ENCODE results near the gene SMIM17. TPM values are rescaled to one million over a fixed set of nuclear protein-coding genes. Genes with fewer than 3 reads are reported as not detected.
A peak's percentile ranks its signal among the peaks of the same experiment; 100 is the strongest.

Gene SMIM17
- total and polyA plus RNA-seq, 2 of the 13 experiments (the other 11 are each of a cell fraction or from before 2014, with no cell fraction given) = 0.21 to 0.53 TPM

GRCh38 chr19:56637976-56638555, 4.9 kb upstream of the SMIM17 start (continued):
- TF ChIP-seq ZNF318 (CRISPR knock-in tag; IDR thresholded peaks at IDR 0.05) (peak; percentile 99), ZNF660 (CRISPR knock-in tag; IDR thresholded peaks at IDR 0.05; ENCODE audit: borderline replicate concordance, low read depth) (peak; percentile 98), ZNF569 (CRISPR knock-in tag; IDR thresholded peaks at IDR 0.05; ENCODE audit: borderline replicate concordance) (peak; percentile 96; the same call in 1 of the 2 replicates), ATF7 (IDR thresholded peaks at IDR 0.05) (no peak), ATF7 (CRISPR knock-in tag; IDR thresholded peaks at IDR 0.05) (peak; percentile 57; the same call in 1 of the 2 replicates), ASH2L (IDR thresholded peaks at IDR 0.05; ENCODE audit: insufficient read length, low read depth, low read length) (no peak), ZNF235 (CRISPR knock-in tag; IDR thresholded peaks at IDR 0.05; ENCODE audit: borderline replicate concordance) (peak; percentile 100), SRY (CRISPR knock-in tag; IDR thresholded peaks at IDR 0.05) (peak; percentile 100), SOX5 (CRISPR knock-in tag; IDR thresholded peaks at IDR 0.05; ENCODE audit: borderline replicate concordance) (peak; percentile 85), ZNF362 (CRISPR knock-in tag; IDR thresholded peaks at IDR 0.05; ENCODE audit: borderline replicate concordance) (peak; percentile 71; the same call in 1 of the 2 replicates), DRAP1 (CRISPR knock-in tag; IDR thresholded peaks at IDR 0.05) (peak; percentile 88), TARDBP (CRISPR knock-in tag; IDR thresholded peaks at IDR 0.05) (peak; percentile 64; the same call in 1 of the 2 replicates), NRL (CRISPR knock-in tag; IDR thresholded peaks at IDR 0.05; ENCODE audit: borderline replicate concordance) (peak; percentile 100), ZNF350 (CRISPR knock-in tag; IDR thresholded peaks at IDR 0.05; ENCODE audit: borderline replicate concordance, low read depth) (peak; percentile 79), ZNF10 (CRISPR knock-in tag; IDR thresholded peaks at IDR 0.05; ENCODE audit: borderline replicate concordance, low read depth) (peak; percentile 72; the same call in 1 of the 2 replicates), ZNF546 (CRISPR knock-in tag; conservative IDR thresholded peaks at IDR 0.05) (peak; percentile 100), ZNF367 (CRISPR knock-in tag; IDR thresholded peaks at IDR 0.05; ENCODE audit: borderline replicate concordance) (peak; percentile 99), CREBL2 (CRISPR knock-in tag; IDR thresholded peaks at IDR 0.05; ENCODE audit: borderline replicate concordance) (peak; percentile 98)

Data from HepG2 (cell line).